CD4-positive, alpha-beta T cell treated with Interferon alpha-2 for 1 hour (primary cell): ENCODE measurements around the gene TTC21A.

Source experiments
- DNase-seq, 2 donors: peaks; one replicate each; pipeline ENCODE4 v3.0.0-alpha.2; 2020 to 2022

The TTC21A gene

GRCh38 chr3:39183211-39184080 lies 76.0 kb downstream of the TTC21A start:
- no peak for DNase-seq

- DNase-seq = no peak
Measured at GRCh38 chr3:39184081-39184967, 76.8 kb downstream of the TTC21A start.

- DNase-seq = no peak
Measured at GRCh38 chr3:39184968-39185285, 77.4 kb downstream of the TTC21A start.

GRCh38 chr3:39185326-39185958 lies 78.0 kb downstream of the TTC21A start:
- DNase-seq = no peak

- DNase-seq = no peak
Measured at GRCh38 chr3:39185959-39186691, 78.6 kb downstream of the TTC21A start.

- no peak for DNase-seq
Measured at GRCh38 chr3:39186692-39187151, 79.2 kb downstream of the TTC21A start.

GRCh38 chr3:39187372-39188155 lies 80.1 kb downstream of the TTC21A start:
- no peak for DNase-seq
